Common myeloid progenitor, CD34-positive (primary cell): Measurements from ENCODE around the gene SLC2A9.
"Not testable (repeated sequence)": the region's sequence is repeated elsewhere in the genome, so short reads cannot be mapped to it uniquely, and the experiment has no call there.

Experiments
- CTCF ChIA-PET: fragments of 350-600 bp; sonication (Branson Sonifier 250); formaldehyde crosslinking; loops from one replicate; lab custom pipeline; 2021; ENCODE audit warnings: antibody characterized with exemption; lab: Charles Lee
- POLR2A ChIA-PET: fragments of 350-600 bp; sonication (Branson Sonifier 250); formaldehyde crosslinking; loops from one replicate; lab custom pipeline; 2021; ENCODE audit warnings: antibody characterized with exemption; lab: Charles Lee
- DNase-seq, 3 donors: peaks; one replicate each; pipeline versions ENCODE4 v3.0.0 to v3.0.0-alpha.2; 2013
- H3K27ac ChIP-seq, 2 experiments: 1 replicate in 1 of 2; 2 replicates in 1 of 2; pipeline ENCODE4 v1.7.0; 2013; ENCODE audit warnings: inconsistent platforms in 2 of 2, low read length in 2 of 2, mild to moderate bottlenecking in 2 of 2, low read depth in 1 of 2, moderate library complexity in 1 of 2; ENCODE audit not compliant: severe bottlenecking in 2 of 2, insufficient read depth in 1 of 2, poor library complexity in 1 of 2
- H3K27me3 ChIP-seq, 5 experiments: replicated peaks in 2 of 5; 1 replicate in 3 of 5; 2 replicates in 2 of 5; pipeline versions ENCODE4 v1.6.1 to v1.7.0; 2013; ENCODE audit warnings: low read length in 4 of 5, mild to moderate bottlenecking in 2 of 5, moderate library complexity in 2 of 5, inconsistent platforms in 1 of 5; ENCODE audit not compliant: insufficient read depth in 5 of 5, control insufficient read depth in 4 of 5
- H3K36me3 ChIP-seq, 4 experiments: 1 replicate in 2 of 4; 2 replicates in 2 of 4; pipeline versions ENCODE4 v1.6.1 to v1.7.0; 2013; ENCODE audit warnings: low read length in 3 of 4, control low read depth in 1 of 4, mild to moderate bottlenecking in 1 of 4; ENCODE audit not compliant: control insufficient read depth in 4 of 4, insufficient read depth in 4 of 4
- H3K4me1 ChIP-seq, 4 experiments: 1 replicate in 3 of 4; 2 replicates in 1 of 4; pipeline versions ENCODE4 v1.6.1 to v1.7.1; 2013; ENCODE audit warnings: low read length in 3 of 4, mild to moderate bottlenecking in 3 of 4, control low read depth in 1 of 4, inconsistent platforms in 1 of 4, moderate library complexity in 1 of 4; ENCODE audit not compliant: control insufficient read depth in 4 of 4, insufficient read depth in 4 of 4; ENCODE audit errors: control extremely low read depth in 1 of 4
- H3K4me3 ChIP-seq, 7 experiments: 1 replicate in 4 of 7; 2 replicates in 3 of 7; pipeline versions ENCODE4 v1.5.1 to v1.7.0; 2013; ENCODE audit warnings: mild to moderate bottlenecking in 7 of 7, low read length in 6 of 7, moderate library complexity in 6 of 7, inconsistent platforms in 2 of 7, low read depth in 2 of 7, control low read depth in 1 of 7; ENCODE audit not compliant: insufficient read depth in 4 of 7, control insufficient read depth in 1 of 7; ENCODE audit errors: extremely low read depth in 1 of 7
- H3K9me3 ChIP-seq, 5 experiments: 1 replicate in 4 of 5; 2 replicates in 1 of 5; pipeline versions ENCODE4 v1.6.1 to v1.7.1; 2013; ENCODE audit warnings: low read length in 4 of 5, mild to moderate bottlenecking in 2 of 5, inconsistent platforms in 1 of 5, low read depth in 1 of 5, moderate library complexity in 1 of 5; ENCODE audit not compliant: control insufficient read depth in 4 of 5, insufficient read depth in 2 of 5; ENCODE audit errors: control extremely low read depth in 1 of 5
- WGBS: methylation state at CpG from one replicate; pipeline ENCODE4 v1.1.5; 2013; ENCODE audit not compliant: insufficient coverage; 5-methylcytosine and 5-hydroxymethylcytosine counted together

SLC2A9 gene

GRCh38 chr4:9989918-9990635 lies 31.2 kb downstream of the SLC2A9 start:
- 98% methylated on average over 9 of the region's 10 CpGs for WGBS
- Histone ChIP-seq H3K27me3 (no peaks in the 10 kb centered on the region), H3K4me1 (no peaks in the 10 kb centered on the region), H3K4me3 (no peak overlapping the region), H3K36me3 (peaks cover 0 to 9% (median 0%) of the 10 kb centered on the region in 4 experiments), H3K27ac (no peak overlapping the region), H3K9me3 (peaks cover 0 to 12% (median 0%) of the 10 kb centered on the region in 5 experiments)
- CTCF ChIA-PET = no interaction called here
- DNase-seq = no peak
- POLR2A ChIA-PET = no interaction called here

GRCh38 chr4:9988933-9989332 lies 32.4 kb downstream of the SLC2A9 start:
- Histone ChIP-seq H3K4me1 (no peaks in the 10 kb centered on the region), H3K36me3 (peaks cover 0 to 11% (median 0%) of the 10 kb centered on the region in 4 experiments), H3K9me3 (peaks cover 0 to 12% (median 0%) of the 10 kb centered on the region in 5 experiments), H3K4me3 (no peak overlapping the region), H3K27me3 (no peaks in the 10 kb centered on the region), H3K27ac (no peak overlapping the region)
- CTCF ChIA-PET = no interaction called here
- no peak for DNase-seq
- POLR2A ChIA-PET = no interaction called here
- whole genome bisulfite sequencing = 93% methylated on average over 2 of the region's 2 CpGs

- Histone ChIP-seq H3K4me1 (no peaks in the 10 kb centered on the region), H3K27ac (no peak overlapping the region), H3K36me3 (peaks cover 0 to 11% (median 0%) of the 10 kb centered on the region in 4 experiments), H3K27me3 (no peaks in the 10 kb centered on the region), H3K9me3 (peaks cover 0 to 12% (median 0%) of the 10 kb centered on the region in 5 experiments), H3K4me3 (no peak overlapping the region)
- WGBS = no CpG with 5 or more reads among the region's 1 CpG
- no peak for DNase-seq
- ChIA-PET CTCF (interaction anchor here (0.5 kb wide), 1 partner anchor 898 kb away, joined by 3 read pairs; no protein-coding TSS in a partner anchor), POLR2A (no interaction called here)
Measured at GRCh38 chr4:9988363-9988749, 32.9 kb downstream of the SLC2A9 start.

GRCh38 chr4:9987749-9988362 lies 33.4 kb downstream of the SLC2A9 start:
- no peak overlapping the region for H3K4me3 ChIP-seq
- no peaks in the 10 kb centered on the region for H3K27me3 ChIP-seq
- CTCF ChIA-PET = interaction anchor here (0.5 kb wide), 1 partner anchor 898 kb away, joined by 3 read pairs; no protein-coding TSS in a partner anchor
- WGBS = 100% methylated on average over 4 of the region's 5 CpGs
- H3K27ac ChIP-seq = no peak overlapping the region
- DNase-seq = no peak
- POLR2A ChIA-PET = no interaction called here
- H3K4me1 ChIP-seq = no peaks in the 10 kb centered on the region
- peaks cover 0 to 12% (median 0%) of the 10 kb centered on the region in 5 experiments for H3K9me3 ChIP-seq
- H3K36me3 ChIP-seq = peaks cover 0 to 11% (median 0%) of the 10 kb centered on the region in 4 experiments

- no peaks in the 10 kb centered on the region for H3K4me1 ChIP-seq
- H3K27ac ChIP-seq = no peak overlapping the region
- CTCF ChIA-PET = no interaction called here
- 97% methylated on average over 7 of the region's 7 CpGs for WGBS
- peaks cover 0 to 8% (median 0%) of the 10 kb centered on the region in 4 experiments for H3K36me3 ChIP-seq
- H3K9me3 ChIP-seq = peaks cover 0 to 12% (median 0%) of the 10 kb centered on the region in 5 experiments
- no peak for DNase-seq
- POLR2A ChIA-PET = no interaction called here
- H3K4me3 ChIP-seq = no peak overlapping the region
- H3K27me3 ChIP-seq = no peaks in the 10 kb centered on the region
Measured at GRCh38 chr4:9984621-9985020, 36.7 kb downstream of the SLC2A9 start.

GRCh38 chr4:9983211-9983610 lies 38.1 kb downstream of the SLC2A9 start:
- no peak overlapping the region for H3K27ac ChIP-seq
- H3K4me3 ChIP-seq = no peak overlapping the region
- ChIA-PET CTCF (no interaction called here), POLR2A (interaction anchor here (0.7 kb wide), 1 partner anchor 79 kb away, joined by 3 read pairs; no protein-coding TSS in a partner anchor)
- peaks cover 0 to 12% (median 0%) of the 10 kb centered on the region in 5 experiments for H3K9me3 ChIP-seq
- H3K36me3 ChIP-seq = peaks cover 0 to 8% (median 0%) of the 10 kb centered on the region in 4 experiments
- DNase-seq = no peak
- no peaks in the 10 kb centered on the region for H3K27me3 ChIP-seq
- 93% methylated on average over 6 of the region's 6 CpGs for WGBS
- H3K4me1 ChIP-seq = no peaks in the 10 kb centered on the region

- DNase-seq, H3K36me3 ChIP-seq, CTCF ChIA-PET, POLR2A ChIA-PET, H3K27ac ChIP-seq, H3K27me3 ChIP-seq, H3K4me3 ChIP-seq, H3K4me1 ChIP-seq: not testable (repeated sequence)
- H3K9me3 ChIP-seq = peaks cover 0 to 12% (median 0%) of the 10 kb centered on the region in 5 experiments
- 99% methylated on average over 14 of the region's 14 CpGs for WGBS
Measured at GRCh38 chr4:9981899-9982298, 39.4 kb downstream of the SLC2A9 start.
